Measurements from ENCODE around the gene IPO7. TPM values are rescaled to one million over a fixed set of nuclear protein-coding genes. Genes with fewer than 3 reads are reported as not detected.
A peak's percentile ranks its signal among the peaks of the same experiment; 100 is the strongest.

IPO7 gene
- total and polyA plus RNA-seq, 2 of the 13 experiments (the other 11 are each of a cell fraction or from before 2014, with no cell fraction given) = 59.4 to 98.4 TPM

DNA sequence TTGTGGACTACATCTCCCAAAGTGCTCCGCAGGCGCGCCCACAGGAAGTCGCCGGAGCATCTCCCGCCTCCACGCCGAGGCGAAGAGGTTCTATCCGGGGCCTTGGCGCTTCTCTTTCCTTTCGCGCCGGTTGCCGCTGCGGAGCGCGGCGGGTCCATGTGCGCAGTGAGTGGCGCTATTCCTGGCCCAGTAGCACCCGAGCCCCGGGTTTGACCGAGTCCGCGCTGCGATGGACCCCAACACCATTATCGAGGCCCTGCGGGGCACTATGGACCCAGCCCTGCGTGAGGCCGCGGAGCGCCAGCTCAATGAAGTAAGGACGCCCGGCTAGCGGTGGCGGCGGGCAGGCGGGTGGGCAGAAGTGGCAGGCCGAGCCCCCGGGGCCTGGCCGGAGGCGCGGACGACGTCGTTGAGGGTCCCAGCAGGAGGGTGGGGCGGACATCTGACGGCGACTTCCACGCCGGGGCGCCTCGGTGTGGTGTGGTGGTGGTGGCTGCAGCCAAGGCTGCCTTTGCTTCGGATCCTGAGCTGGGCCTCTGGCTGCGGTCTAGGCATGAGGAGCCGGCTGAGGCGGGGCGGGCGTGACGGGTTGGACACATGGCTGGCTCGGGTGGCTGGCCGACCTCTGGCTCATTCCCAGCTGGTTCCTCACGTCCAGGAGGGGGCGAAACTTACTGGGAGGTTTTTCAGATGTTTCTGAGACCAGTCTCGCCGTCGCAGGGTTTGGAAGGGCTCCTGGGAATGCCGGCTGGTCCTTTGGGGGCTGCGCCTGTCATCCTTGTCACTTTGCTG is at the start of gene IPO7 (continued):
- TF ChIP-seq, protein P1, sequence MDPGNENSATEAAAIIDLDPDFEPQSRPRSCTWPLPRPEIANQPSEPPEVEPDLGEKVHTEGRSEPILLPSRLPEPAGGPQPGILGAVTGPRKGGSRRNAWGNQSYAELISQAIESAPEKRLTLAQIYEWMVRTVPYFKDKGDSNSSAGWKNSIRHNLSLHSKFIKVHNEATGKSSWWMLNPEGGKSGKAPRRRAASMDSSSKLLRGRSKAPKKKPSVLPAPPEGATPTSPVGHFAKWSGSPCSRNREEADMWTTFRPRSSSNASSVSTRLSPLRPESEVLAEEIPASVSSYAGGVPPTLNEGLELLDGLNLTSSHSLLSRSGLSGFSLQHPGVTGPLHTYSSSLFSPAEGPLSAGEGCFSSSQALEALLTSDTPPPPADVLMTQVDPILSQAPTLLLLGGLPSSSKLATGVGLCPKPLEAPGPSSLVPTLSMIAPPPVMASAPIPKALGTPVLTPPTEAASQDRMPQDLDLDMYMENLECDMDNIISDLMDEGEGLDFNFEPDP (CRISPR knock-in tag; conservative IDR thresholded peaks at IDR 0.05) = 0 out of 2 replicates have a peak, but pooled peaks have one; percentile 89
- TF ChIP-seq HOXA3 (CRISPR knock-in tag; IDR thresholded peaks at IDR 0.05) = peak; percentile 85; the same call in 1 of the 2 replicates
- TF ChIP-seq, protein P2, sequence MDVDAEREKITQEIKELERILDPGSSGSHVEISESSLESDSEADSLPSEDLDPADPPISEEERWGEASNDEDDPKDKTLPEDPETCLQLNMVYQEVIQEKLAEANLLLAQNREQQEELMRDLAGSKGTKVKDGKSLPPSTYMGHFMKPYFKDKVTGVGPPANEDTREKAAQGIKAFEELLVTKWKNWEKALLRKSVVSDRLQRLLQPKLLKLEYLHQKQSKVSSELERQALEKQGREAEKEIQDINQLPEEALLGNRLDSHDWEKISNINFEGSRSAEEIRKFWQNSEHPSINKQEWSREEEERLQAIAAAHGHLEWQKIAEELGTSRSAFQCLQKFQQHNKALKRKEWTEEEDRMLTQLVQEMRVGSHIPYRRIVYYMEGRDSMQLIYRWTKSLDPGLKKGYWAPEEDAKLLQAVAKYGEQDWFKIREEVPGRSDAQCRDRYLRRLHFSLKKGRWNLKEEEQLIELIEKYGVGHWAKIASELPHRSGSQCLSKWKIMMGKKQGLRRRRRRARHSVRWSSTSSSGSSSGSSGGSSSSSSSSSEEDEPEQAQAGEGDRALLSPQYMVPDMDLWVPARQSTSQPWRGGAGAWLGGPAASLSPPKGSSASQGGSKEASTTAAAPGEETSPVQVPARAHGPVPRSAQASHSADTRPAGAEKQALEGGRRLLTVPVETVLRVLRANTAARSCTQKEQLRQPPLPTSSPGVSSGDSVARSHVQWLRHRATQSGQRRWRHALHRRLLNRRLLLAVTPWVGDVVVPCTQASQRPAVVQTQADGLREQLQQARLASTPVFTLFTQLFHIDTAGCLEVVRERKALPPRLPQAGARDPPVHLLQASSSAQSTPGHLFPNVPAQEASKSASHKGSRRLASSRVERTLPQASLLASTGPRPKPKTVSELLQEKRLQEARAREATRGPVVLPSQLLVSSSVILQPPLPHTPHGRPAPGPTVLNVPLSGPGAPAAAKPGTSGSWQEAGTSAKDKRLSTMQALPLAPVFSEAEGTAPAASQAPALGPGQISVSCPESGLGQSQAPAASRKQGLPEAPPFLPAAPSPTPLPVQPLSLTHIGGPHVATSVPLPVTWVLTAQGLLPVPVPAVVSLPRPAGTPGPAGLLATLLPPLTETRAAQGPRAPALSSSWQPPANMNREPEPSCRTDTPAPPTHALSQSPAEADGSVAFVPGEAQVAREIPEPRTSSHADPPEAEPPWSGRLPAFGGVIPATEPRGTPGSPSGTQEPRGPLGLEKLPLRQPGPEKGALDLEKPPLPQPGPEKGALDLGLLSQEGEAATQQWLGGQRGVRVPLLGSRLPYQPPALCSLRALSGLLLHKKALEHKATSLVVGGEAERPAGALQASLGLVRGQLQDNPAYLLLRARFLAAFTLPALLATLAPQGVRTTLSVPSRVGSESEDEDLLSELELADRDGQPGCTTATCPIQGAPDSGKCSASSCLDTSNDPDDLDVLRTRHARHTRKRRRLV (CRISPR knock-in tag; IDR thresholded peaks at IDR 0.05) = peak; percentile 63; the same call in 1 of the 2 replicates
- no peak for TF ChIP-seq CHD4 (IDR thresholded peaks at IDR 0.05; ENCODE audit: borderline replicate concordance, low read length)
- peak; percentile 83 for TF ChIP-seq RNF2 (conservative IDR thresholded peaks at IDR 0.05; ENCODE audit: low read depth)
- TF ChIP-seq ATM (IDR thresholded peaks at IDR 0.05; ENCODE audit: borderline replicate concordance) = no peak
- no peak for TF ChIP-seq ZSCAN22 (CRISPR knock-in tag; IDR thresholded peaks at IDR 0.05)
- TF ChIP-seq MED8 (CRISPR knock-in tag; IDR thresholded peaks at IDR 0.05; ENCODE audit: insufficient replicate concordance) = peak; percentile 71
- TF ChIP-seq ARID2 (CRISPR knock-in tag; IDR thresholded peaks at IDR 0.05; ENCODE audit: borderline replicate concordance) = no peak
- TF ChIP-seq NCOA1 (CRISPR knock-in tag; IDR thresholded peaks at IDR 0.05) = peak; percentile 87
- TF ChIP-seq SP140L (CRISPR knock-in tag; IDR thresholded peaks at IDR 0.05; ENCODE audit: borderline replicate concordance) = no peak
- no peak for TF ChIP-seq TBX3 (IDR thresholded peaks at IDR 0.05; ENCODE audit: borderline replicate concordance)
- TF ChIP-seq ZNF235 (CRISPR knock-in tag; IDR thresholded peaks at IDR 0.05; ENCODE audit: borderline replicate concordance) = 0 out of 2 replicates have a peak, but pooled peaks have one; percentile 34
- TF ChIP-seq, protein P3, sequence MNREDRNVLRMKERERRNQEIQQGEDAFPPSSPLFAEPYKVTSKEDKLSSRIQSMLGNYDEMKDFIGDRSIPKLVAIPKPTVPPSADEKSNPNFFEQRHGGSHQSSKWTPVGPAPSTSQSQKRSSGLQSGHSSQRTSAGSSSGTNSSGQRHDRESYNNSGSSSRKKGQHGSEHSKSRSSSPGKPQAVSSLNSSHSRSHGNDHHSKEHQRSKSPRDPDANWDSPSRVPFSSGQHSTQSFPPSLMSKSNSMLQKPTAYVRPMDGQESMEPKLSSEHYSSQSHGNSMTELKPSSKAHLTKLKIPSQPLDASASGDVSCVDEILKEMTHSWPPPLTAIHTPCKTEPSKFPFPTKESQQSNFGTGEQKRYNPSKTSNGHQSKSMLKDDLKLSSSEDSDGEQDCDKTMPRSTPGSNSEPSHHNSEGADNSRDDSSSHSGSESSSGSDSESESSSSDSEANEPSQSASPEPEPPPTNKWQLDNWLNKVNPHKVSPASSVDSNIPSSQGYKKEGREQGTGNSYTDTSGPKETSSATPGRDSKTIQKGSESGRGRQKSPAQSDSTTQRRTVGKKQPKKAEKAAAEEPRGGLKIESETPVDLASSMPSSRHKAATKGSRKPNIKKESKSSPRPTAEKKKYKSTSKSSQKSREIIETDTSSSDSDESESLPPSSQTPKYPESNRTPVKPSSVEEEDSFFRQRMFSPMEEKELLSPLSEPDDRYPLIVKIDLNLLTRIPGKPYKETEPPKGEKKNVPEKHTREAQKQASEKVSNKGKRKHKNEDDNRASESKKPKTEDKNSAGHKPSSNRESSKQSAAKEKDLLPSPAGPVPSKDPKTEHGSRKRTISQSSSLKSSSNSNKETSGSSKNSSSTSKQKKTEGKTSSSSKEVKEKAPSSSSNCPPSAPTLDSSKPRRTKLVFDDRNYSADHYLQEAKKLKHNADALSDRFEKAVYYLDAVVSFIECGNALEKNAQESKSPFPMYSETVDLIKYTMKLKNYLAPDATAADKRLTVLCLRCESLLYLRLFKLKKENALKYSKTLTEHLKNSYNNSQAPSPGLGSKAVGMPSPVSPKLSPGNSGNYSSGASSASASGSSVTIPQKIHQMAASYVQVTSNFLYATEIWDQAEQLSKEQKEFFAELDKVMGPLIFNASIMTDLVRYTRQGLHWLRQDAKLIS (CRISPR knock-in tag; IDR thresholded peaks at IDR 0.05) = no peak

Data from HepG2 (cell line).